Nephron (organoid): ENCODE results near the gene SLC17A9.
"Not testable (repeated sequence)": the region's sequence is repeated elsewhere in the genome, so short reads cannot be mapped to it uniquely, and the experiment has no call there.

ENCODE experiments used
- H3K27ac Mint-ChIP-seq, 3 experiments: 2 replicates each; pipeline ENCODE4 v1.8.0; 2020; ENCODE audit warnings: mixed read lengths in 3 of 3, mild to moderate bottlenecking in 2 of 3, moderate library complexity in 1 of 3
- H3K27me3 Mint-ChIP-seq: 2 replicates; pipeline ENCODE4 v1.8.0; 2021; ENCODE audit warnings: low read depth, mild to moderate bottlenecking, moderate library complexity, mixed read lengths
- H3K36me3 Mint-ChIP-seq: 2 replicates; pipeline ENCODE4 v1.8.0; 2020; ENCODE audit warnings: low read depth, mixed read lengths
- H3K4me1 Mint-ChIP-seq: 2 replicates; pipeline ENCODE4 v1.8.0; 2020; ENCODE audit warnings: mixed read lengths
- H3K4me3 Mint-ChIP-seq, 3 experiments: 2 replicates each; pipeline ENCODE4 v1.8.0; 2020; ENCODE audit warnings: mild to moderate bottlenecking in 3 of 3, mixed read lengths in 3 of 3, moderate library complexity in 2 of 3
- H3K9me3 Mint-ChIP-seq: 2 replicates; pipeline ENCODE4 v1.8.0; 2020; ENCODE audit warnings: mixed read lengths
- TF ChIP-seq, protein P1 (sequence below), 3 experiments: fragments of 200-600 bp; sonication (generic); IDR thresholded peaks; one replicate each; pipeline ENCODE4 v1.5.0; 2021; ENCODE audit warnings: antibody characterized with exemption in 3 of 3; ENCODE audit not compliant: unreplicated experiment in 3 of 3

SLC17A9 gene

DNA sequence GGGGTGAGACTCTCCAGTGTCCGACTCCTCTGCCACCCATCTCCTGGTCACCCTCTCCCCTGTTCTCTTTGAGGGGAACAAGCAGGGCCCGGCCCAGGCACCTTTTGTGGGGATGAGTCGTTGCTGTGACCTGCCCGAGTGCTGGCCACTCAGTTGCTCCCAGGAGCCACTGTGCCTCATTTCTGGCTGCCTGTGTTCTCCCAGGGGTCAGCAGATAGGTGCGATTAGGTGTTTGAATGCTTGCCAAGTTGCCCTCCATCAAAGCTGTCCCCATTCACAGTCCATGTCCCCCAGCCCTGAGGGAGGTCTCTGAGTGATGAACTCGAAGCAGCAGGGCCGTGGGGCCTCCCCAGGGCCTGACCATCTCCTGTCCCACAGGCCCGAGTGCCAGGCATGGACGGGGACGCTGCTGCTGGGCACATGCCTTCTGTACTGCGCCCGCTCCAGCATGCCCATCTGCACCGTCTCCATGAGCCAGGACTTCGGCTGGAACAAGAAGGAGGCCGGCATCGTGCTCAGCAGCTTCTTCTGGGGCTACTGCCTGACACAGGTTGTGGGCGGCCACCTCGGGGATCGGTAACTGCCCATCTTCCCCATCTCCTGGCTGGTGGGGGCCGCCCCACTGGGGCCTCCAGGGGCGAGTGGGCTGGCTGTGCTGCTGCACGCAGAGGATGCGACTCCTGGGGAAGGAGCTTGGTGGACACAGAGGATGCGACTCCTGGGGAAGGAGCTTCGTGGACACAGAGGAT is 4.1 kb downstream of the SLC17A9 start:
- Mint-ChIP-seq H3K9me3 (no peaks in the 10 kb centered on the region), H3K4me3 (no peak overlapping the region), H3K36me3 (no peaks in the 10 kb centered on the region), H3K4me1 (peaks cover 9% of the 10 kb centered on the region), H3K27me3 (peaks cover 7% of the 10 kb centered on the region), H3K27ac (no peak overlapping the region)
- TF ChIP-seq, protein P1, sequence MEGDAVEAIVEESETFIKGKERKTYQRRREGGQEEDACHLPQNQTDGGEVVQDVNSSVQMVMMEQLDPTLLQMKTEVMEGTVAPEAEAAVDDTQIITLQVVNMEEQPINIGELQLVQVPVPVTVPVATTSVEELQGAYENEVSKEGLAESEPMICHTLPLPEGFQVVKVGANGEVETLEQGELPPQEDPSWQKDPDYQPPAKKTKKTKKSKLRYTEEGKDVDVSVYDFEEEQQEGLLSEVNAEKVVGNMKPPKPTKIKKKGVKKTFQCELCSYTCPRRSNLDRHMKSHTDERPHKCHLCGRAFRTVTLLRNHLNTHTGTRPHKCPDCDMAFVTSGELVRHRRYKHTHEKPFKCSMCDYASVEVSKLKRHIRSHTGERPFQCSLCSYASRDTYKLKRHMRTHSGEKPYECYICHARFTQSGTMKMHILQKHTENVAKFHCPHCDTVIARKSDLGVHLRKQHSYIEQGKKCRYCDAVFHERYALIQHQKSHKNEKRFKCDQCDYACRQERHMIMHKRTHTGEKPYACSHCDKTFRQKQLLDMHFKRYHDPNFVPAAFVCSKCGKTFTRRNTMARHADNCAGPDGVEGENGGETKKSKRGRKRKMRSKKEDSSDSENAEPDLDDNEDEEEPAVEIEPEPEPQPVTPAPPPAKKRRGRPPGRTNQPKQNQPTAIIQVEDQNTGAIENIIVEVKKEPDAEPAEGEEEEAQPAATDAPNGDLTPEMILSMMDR (IDR thresholded peaks at IDR 0.05; ENCODE audit: unreplicated experiment in 3 of 3), result no peak

GRCh38 chr20:62957136-62958117 is 4.9 kb downstream of the SLC17A9 start:
- Mint-ChIP-seq H3K4me3 (no peak overlapping the region), H3K36me3 (no peaks in the 10 kb centered on the region), H3K27ac (no peak overlapping the region), H3K27me3 (peaks cover 7% of the 10 kb centered on the region), H3K9me3 (no peaks in the 10 kb centered on the region), H3K4me1 (peaks cover 9% of the 10 kb centered on the region)
- TF ChIP-seq, protein P1 (IDR thresholded peaks at IDR 0.05; ENCODE audit: unreplicated experiment in 3 of 3), result no peak

GRCh38 chr20:62958388-62959100 is 6.0 kb downstream of the SLC17A9 start:
- Mint-ChIP-seq H3K36me3 (no peaks in the 10 kb centered on the region), H3K27ac (no peak overlapping the region), H3K4me1 (peaks cover 9% of the 10 kb centered on the region)

DNA sequence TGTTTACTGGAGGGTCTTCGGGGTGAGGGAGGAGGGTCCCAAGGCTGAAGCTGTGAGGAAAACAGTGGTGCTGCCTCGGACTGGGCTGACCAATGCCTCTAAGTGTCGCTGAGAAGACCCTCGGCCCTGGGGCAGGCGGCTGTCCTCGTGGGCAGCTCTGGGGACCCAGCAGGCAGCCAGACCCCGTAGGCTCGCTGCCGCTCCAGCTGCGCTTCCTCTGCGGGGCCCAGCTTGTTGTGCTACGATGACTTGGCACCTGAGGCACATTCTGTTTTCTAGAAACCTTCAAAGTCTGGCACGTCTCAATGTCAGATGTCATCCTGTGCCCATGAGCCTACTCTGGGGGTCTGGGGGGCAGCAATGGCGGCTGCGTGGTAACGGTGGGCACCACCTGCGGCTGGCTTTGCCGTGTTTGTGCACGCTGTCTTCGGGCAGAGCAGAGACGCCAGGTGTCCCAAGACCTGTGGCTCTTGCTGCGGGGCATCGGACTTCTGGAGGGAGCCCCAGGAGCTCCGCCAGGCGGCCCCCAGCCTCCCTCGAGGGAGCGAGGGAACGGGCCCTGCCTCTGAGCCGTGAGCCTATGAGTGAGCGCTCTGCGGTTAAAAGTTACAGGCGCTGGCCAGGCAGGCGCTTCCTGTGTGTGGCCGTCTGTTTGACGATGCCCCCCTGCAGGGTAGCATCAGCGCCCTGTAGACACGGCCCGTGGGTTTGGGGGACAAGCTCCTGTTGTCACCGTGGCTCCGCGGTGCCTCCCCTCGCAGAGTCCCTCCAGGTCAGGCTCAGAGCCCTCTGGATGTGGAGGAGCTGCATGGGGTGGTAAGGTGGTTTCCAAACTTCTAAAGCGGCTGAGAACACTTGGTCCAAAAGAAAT is 6.8 kb downstream of the SLC17A9 start:
- H3K27me3 Mint-ChIP-seq, result peaks cover 7% of the 10 kb centered on the region
- no peaks in the 10 kb centered on the region for H3K36me3 Mint-ChIP-seq
- TF ChIP-seq, protein P1 (IDR thresholded peaks at IDR 0.05; ENCODE audit: unreplicated experiment in 3 of 3), result no peak
- H3K4me3 Mint-ChIP-seq, result no peak overlapping the region
- H3K4me1 Mint-ChIP-seq, result peaks cover 2% of the 10 kb centered on the region
- H3K27ac Mint-ChIP-seq, result no peak overlapping the region
- H3K9me3 Mint-ChIP-seq, result no peaks in the 10 kb centered on the region

More at GRCh38 chr20:62958388-62959100, 6.0 kb downstream of the SLC17A9 start:
- Mint-ChIP-seq H3K9me3 (no peaks in the 10 kb centered on the region), H3K4me3 (no peak overlapping the region), H3K27me3 (peaks cover 7% of the 10 kb centered on the region)
- TF ChIP-seq, protein P1 (IDR thresholded peaks at IDR 0.05; ENCODE audit: unreplicated experiment in 3 of 3), result no peak

DNA sequence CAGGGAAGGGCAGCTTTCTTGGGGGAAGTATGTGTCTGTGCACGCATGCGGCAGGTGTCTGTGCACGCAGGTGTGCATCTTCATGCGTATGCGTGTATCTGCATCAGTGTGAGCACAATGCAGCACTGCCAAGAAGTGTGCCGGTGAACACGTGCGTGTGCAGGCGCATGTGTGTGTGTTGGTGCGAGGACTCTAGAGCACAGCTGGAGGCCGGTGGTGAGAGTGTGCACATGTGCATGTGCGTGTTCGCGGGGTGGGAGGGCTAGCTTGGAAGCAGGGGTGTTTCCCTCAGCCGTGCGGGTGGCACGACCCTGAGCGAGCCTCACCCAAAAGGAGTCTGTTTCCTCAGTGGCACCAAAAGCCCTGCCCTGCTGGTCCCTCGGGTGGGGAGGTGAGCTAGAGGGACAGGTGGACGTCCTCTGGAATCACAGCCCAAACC is 7.5 kb downstream of the SLC17A9 start:
- no peak overlapping the region for H3K4me3 Mint-ChIP-seq
- H3K36me3 Mint-ChIP-seq, result no peaks in the 10 kb centered on the region
- H3K27me3 Mint-ChIP-seq, result peaks cover 7% of the 10 kb centered on the region
- H3K9me3 Mint-ChIP-seq, result no peaks in the 10 kb centered on the region
- TF ChIP-seq, protein P1 (IDR thresholded peaks at IDR 0.05; ENCODE audit: unreplicated experiment in 3 of 3), result no peak
- no peak overlapping the region for H3K27ac Mint-ChIP-seq
- H3K4me1 Mint-ChIP-seq, result no peaks in the 10 kb centered on the region

DNA sequence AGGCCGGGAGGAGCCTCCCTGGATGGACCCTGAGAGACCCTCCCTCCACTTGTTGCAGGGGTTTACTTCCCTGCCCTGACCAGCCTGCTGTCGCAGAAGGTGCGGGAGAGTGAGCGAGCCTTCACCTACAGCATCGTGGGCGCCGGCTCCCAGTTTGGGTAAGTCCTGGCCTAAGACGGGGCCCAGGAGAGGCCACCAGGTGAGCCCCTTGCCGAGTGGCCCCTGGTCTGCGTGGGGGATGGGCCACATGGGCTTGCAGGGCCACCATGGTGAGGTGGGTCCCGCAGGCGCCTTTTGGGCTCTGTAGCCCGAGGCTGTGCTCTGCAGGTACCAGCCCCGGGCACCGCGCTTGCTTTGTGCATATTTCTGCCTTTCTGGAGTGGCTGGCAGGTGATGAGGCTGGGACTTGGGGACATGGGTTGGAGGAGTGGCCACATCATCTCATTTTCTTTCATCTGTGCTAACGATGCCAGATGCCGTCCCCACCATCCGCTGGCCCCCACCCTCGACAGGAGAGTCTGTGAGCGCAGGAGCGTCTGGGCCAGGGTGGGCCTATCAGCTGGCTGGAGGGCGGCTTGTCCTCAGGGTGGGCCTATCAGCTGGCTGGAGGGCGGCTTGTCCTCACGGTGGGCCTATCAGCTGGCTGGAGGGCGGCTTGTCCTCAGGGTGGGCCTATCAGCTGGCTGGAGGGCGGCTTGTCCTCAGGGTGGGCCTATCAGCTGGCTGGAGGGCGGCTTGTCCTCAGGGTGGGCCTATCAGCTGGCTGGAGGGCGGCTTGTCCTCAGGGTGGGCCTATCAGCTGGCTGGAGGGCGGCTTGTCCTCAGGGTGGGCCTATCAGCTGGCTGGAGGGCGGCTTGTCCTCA is 8.2 kb downstream of the SLC17A9 start:
- H3K36me3 Mint-ChIP-seq, H3K4me1 Mint-ChIP-seq, H3K27ac Mint-ChIP-seq, H3K4me3 Mint-ChIP-seq, H3K27me3 Mint-ChIP-seq, H3K9me3 Mint-ChIP-seq: not testable (repeated sequence)
